Epithelial cell of proximal tubule (primary cell): ENCODE data around the gene CDC14B. TPM values are rescaled to one million over a fixed set of nuclear protein-coding genes. Genes with fewer than 3 reads are reported as not detected.

ENCODE experiments used
- DNase-seq: peaks from one replicate; pipeline ENCODE4 v3.0.0-alpha.2; 2011; ENCODE audit warnings: low read depth
- H3K4me3 ChIP-seq: 2 replicates; pipeline ENCODE4 v1.5.1; 2011; ENCODE audit warnings: low read depth, mild to moderate bottlenecking, low read length
- total RNA-seq: library from RNA; depleted of rRNA; stranded (reverse); fragments of >200 nt; gene quantifications from 2 replicates; pipeline ENCODE4 v1.2.3, GENCODE V29; 2015
- TF ChIP-seq, protein P1 (sequence below): conservative IDR thresholded peaks from 2 replicates; pipeline ENCODE4 v1.5.1; 2012; ENCODE audit warnings: low read depth, mild to moderate bottlenecking, low read length

Gene CDC14B
- total RNA-seq, 1 donor from 2014 or later = 9.1 TPM

DNA sequence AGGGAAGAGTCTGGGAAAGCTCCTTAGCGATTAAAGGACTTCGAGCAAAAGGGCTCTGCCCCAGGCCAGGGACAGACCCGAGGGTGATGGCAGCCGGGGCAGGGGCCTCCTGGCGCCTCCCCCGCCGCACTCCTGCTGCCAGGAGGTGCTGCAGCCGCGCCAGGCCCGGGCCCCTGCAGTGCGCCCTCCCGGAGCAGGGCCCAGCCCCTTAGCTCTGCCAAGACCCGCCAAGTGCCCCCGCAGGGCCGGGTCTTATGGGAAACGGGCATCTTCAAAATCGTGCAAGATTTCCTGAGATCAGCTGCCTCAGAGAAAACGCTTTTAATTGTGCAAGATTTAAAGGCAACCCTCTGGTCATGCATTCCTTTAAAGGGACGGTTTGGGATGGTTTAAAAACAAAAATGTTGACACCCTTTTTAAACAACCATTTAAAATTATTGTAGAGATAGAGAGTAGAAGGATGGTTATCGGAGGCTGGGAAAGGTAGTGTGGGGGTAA, 52.4 kb downstream of the CDC14B start:
- TF ChIP-seq, protein P1, sequence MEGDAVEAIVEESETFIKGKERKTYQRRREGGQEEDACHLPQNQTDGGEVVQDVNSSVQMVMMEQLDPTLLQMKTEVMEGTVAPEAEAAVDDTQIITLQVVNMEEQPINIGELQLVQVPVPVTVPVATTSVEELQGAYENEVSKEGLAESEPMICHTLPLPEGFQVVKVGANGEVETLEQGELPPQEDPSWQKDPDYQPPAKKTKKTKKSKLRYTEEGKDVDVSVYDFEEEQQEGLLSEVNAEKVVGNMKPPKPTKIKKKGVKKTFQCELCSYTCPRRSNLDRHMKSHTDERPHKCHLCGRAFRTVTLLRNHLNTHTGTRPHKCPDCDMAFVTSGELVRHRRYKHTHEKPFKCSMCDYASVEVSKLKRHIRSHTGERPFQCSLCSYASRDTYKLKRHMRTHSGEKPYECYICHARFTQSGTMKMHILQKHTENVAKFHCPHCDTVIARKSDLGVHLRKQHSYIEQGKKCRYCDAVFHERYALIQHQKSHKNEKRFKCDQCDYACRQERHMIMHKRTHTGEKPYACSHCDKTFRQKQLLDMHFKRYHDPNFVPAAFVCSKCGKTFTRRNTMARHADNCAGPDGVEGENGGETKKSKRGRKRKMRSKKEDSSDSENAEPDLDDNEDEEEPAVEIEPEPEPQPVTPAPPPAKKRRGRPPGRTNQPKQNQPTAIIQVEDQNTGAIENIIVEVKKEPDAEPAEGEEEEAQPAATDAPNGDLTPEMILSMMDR = no peak
- DNase-seq = no peak

DNA sequence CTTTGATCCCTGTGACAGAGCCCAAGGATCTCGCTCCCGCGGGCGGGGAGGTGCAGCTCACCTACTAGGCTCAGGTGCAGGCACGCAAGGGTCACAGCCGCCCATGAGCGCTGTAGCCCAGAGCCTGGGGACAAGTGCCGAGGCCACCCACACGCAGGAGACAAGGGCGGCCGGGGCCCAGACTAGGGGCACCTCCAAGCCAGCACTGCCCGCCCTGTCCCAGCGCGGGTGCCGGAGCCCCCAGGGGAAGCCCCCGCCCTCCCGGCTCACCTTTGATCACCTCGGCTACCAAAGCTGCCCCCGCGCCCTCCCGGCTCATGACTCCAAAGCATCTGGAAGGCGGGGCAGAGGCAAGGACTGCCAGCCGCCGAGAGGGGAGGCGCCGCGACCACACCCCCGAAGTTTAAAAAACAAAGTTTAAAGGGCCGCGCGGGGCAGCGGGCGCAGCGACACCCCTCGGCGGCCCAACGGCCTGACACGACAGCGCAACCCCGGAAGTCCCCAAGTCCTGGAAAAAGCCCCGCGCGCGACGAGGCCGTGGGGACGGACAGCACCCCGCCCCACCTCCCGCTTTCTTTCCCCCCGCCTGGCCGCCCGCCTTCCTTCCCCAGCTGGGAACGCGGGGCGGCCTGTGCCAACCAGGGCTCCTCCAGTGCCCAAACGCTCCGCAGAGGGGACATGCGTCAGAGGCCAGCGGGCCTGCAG, 53.0 kb downstream of the CDC14B start:
- peak overlapping the region; percentile 77 for H3K4me3 ChIP-seq
- no peak for DNase-seq
- TF ChIP-seq, protein P1 = peak; percentile 48

More for the DNA sequence above, 52.4 kb downstream of the CDC14B start:
- H3K4me3 ChIP-seq = peak overlapping the region; percentile 77

DNA sequence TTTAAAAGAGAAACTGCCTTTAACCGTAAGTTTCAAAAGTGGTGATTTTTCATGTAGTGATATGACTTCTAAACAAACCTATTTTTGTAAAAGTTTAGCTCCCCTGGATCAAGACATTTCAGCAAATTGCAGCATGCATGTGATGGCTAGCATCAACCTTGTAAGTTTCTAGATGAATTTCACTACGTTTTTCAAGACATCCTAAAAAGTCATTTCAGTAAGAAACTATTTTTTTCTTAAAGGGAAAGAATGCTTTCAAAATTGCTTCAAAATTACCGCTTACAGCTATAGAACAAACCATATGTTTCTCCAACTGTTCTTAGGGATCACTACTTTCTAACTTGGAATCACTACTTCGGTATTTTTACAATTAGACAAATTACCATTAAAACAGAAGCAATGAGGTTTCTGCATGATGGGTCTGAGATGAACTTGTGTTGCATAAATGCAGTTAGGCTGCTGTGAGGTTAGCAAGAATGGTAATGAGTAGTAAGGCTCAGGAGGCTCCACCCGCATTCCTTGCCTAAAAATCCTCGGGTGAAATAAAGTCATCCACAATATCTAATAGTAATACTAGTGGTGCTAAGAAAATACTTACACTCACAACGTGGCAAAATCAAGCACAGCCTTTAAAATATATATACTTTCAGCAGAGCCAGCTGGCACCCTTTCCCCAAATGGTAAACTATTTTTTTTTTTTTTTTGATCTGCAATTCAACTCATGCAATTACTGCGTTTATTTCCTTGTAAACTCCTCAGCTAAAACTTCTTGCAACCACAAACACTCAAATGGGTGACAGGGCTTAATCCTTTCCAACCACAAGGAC, 53.8 kb downstream of the CDC14B start:
- H3K4me3 ChIP-seq = peak overlapping the region; percentile 77
- TF ChIP-seq, protein P1 = no peak
- peak; percentile 33 for DNase-seq

DNA sequence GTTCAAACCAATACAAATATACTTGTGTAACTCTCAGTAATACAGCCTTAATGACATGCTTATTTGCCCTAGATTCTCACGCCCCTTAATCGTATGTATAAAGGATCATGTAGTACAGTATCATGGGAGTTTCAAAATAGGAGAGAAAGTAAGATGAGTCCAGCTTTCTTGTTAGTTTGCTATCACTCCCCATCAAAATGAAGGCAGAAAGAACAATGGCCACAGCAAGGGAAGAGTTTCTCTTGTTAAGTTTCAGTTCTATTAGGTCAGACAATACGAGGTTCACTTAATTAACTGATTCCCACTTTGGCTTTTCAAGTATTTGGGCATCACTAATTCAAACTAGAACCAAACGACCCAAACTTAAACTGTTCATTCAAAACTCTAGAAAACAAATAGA, 55.4 kb downstream of the CDC14B start:
- no peak overlapping the region for H3K4me3 ChIP-seq
- TF ChIP-seq, protein P1 = no peak
- no peak for DNase-seq

DNA sequence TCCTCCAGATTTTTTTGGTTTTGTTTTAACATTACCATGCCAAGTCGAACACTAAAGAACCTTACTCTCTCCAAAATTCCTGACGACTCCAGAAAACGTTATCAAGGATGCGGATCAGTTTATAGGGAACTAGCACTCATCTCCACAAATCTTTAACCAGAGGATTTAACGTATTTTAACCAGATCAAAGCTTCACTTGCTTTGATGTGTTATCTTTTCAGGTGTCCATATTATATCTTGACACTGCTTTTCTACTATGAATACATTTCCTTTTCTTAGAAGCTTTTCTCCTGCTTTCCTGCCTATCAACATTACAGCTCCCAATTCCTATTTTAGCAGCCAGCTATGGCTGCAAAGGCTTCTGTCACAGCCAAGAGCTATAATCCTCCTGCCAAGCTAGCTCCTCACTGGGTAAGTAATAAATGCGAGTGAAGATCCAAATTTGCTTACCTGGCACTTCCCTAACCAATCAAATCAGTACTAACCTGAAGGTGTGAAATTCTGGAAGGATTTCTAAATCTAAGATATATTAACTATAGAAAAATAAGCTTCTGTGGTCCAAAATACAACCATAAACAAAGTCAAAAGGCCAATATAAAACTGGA, 60.2 kb downstream of the CDC14B start:
- no peak overlapping the region for H3K4me3 ChIP-seq
- no peak for DNase-seq
- TF ChIP-seq, protein P1 = no peak

DNA sequence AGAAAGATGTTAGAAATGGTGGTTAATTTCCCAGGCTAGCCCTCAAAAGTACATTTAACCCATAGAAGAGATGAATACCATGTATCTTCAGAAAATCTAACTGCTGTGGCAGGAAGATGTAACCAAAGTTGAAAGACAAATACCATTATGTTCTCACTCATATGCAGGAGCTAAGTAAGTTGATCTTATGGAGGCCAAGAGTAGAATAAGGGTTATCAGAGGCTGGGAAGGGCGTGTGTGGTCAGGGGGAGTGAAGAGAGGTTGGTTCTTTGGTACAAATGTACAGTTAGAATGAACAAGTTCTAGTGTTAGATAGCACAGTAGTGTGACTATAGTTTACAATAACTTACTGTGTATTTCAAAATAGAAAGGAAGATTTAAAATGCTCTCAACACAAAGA, 61.7 kb downstream of the CDC14B start:
- DNase-seq = no peak
- H3K4me3 ChIP-seq = no peak overlapping the region
- TF ChIP-seq, protein P1 = no peak
